GM19193 (cell line): ENCODE data around the gene MSMB.

ENCODE experiments used
- POLR2A ChIP-seq: IDR thresholded peaks from 4 replicates; pipeline ENCODE4 v1.6.1; 2011; ENCODE audit not compliant: insufficient read depth, insufficient read length; ENCODE audit errors: extremely low read depth

MSMB gene, protein sequence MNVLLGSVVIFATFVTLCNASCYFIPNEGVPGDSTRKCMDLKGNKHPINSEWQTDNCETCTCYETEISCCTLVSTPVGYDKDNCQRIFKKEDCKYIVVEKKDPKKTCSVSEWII

DNA sequence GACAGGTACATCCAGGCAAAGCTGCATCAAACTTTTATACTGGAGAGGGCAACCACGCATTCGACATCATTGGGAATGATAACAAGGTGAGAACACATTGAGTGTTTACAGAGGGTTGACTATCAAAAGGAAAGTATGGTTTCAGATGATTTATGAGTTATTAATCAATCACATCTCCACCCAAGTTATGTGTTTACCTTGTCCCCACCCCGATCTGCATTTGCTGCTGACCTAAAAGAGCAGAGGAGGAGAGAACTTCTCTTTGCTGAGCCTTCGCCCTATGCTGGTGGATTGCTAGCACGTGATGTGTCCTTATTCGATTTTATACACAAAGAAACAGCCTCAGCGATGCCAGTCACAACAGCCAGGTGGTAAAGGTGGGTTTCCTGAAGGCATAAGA lies at the start of gene MSMB:
Gene MSMB (minus strand): TSS at position 9 of the 400 bp plus-strand sequence. CDS start 32 bp downstream, outside the sequence.
- TF ChIP-seq POLR2A: no peak

DNA sequence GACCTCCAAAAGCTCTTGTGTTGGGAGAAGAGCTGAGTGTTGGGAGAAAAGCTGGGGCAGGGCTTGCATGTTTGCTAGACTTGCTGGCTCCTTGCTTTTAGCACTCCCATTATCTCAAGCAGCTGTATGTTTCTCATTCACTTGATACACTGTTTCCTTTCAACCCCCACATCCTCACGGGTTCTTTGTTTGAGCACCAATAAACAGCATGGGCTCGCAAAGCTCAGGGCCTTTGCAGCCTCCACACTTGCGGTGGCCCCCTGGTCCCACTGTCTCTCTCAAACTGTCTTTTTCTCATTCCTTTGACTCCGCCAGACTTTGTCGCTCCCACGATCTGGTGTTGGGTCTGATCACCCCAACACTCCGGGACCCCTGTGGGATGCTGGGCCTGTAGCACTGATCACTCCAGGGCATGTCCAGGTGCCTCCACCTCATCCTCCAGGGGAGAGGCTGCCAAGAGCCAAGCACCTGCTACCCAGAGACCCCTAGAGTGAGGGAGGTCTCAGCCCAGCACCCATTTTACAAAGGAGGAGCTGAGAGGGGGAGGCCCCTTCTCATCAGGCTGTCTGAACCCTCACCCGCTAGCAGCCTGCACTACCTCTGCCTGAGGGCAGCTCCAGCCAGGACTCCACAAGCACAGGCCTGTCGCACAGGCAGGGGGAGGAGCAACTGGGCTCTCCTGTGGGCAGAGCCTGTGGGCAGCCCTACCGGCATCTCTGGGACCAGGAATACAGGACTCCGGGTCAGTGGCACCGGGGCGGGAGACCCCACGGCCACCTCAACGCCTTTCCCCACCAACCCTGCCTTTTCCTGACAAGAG lies 49.1 kb upstream of the MSMB start:
- no peak for TF ChIP-seq POLR2A

DNA sequence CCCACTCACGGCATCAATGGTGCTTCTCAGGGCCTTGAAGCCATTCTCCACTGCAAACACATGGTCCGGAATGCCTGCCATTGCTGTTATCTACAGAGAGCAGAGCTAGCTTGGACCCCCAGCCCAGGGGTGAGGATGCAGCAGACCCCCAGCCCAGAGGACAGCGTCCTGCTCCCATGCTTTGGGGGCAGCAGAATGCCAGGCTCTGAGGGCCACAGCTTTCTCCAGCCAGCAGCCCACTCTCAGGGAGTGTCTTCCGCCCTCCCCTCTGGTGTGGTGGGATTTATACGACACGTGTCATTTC lies 48.1 kb upstream of the MSMB start:
- no peak for TF ChIP-seq POLR2A

DNA sequence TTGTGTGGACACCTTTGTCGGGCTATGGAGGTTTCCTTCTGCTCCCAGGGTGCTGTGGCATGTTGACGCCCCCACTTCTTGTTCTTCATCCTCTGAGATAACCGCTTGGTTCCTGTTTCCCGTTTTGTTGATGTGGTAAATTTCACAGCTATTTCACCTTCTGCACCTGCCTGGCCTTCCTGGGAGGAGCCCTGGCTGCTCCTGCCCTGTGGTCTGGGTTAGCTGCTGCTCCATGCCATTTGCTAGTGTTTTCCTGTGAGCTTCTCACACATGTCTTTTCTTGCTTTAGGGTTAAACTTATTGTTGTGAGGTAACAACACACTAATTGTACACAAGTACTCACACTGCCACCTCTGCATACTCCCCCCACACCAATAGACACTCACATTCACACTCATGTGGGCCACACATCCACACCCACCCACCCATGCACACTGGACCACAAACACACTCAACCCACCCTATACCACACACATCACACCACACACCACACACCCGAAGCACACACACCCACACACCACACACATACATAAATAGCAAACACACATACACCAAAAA lies 46.5 kb upstream of the MSMB start:
- TF ChIP-seq POLR2A: no peak

DNA sequence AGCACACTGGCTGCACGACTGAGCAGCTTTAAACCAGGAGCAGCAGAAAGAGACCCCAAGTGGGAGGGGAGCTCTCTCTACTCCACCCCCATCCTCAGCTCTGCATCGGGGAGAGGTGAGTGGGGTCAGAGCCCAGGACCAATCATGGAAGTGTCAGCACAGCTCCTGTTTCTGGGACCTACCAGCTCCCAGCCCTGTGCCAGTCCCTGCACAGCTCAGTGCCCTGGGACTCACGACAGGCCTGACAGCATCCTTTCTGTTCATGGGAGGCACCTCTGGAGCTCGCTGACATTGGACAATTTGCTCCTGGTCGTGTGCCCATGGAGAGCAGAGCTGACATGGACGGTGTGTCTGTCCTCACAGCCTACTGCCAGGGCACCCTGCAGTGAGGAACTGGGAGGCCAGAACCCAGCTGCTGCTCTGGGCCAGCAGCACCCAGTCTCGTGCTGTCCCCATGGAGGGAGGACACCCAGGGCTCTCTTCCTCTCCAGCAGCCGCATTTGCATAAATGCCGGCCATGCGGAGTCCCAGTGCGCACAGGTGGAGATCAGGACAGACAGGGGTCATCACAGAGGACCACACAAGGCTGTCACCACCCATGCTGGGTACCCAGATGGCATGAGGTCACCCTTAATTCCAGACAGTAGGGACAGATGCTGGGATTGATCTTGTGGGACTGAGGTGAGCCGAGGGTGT lies 45.9 kb upstream of the MSMB start:
- TF ChIP-seq POLR2A: no peak

DNA sequence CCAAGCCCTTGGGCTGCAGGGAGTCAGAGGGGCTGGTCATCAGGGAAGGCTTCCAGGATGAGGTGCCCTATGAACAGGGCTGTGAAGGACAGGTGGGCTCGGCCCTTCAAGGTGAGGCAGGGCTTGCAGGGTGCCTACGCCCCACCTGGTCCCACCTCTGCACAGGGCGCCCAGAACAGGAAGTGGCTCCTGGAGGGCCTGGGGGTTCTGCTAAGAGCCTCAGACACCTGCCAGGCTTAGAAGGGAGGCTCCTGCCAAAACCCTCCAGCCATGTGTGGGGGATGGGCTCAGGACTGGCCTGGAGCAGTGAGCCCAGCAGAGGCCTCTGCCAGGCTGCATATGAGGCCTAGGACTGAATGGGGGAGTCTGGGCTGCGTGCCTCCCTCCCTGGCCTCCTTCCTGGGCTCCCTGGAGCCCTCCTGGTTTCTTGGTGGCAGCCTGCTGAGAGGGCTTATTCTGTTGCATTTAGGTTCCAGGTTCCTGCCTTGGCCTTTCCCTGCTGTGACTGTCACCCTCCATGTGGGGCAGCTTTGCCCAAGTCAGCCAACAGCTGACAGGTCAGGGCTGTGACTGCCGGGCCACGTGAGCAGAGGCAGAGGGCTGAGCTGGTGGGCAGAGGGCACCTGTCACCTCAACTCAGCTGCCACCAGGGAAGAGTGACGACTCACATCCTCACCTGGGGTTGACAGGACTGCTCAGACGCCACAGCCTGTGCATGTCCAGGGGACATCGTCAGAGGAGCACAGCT lies 45.2 kb upstream of the MSMB start:
- no peak for TF ChIP-seq POLR2A

DNA sequence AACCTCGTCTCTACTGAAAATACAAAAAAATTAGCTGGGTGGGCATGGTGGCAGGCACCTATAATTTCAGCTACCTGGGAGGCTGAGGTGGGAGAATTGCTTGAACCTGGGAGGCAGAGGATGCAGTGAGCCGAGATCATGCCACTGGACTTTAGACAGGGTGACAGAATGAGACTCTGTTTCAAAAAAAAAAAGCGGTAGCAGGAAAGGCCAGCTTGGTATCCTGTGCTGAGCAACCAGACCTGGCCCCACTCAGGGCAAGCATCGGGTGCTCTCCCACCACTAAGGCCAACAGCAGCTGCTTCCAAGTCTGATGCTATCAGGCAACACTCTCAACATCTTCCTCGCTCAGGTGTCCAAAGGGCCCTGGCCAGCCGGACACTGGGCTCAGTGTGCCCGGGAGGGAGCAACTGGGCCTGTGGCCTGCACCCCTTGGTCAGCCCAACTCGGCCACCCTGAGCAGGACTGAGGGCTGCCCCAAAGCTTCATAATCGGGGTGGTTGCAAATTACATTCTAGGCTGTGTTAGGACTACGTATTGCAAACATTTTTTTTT lies 44.3 kb upstream of the MSMB start:
- TF ChIP-seq POLR2A: no peak

DNA sequence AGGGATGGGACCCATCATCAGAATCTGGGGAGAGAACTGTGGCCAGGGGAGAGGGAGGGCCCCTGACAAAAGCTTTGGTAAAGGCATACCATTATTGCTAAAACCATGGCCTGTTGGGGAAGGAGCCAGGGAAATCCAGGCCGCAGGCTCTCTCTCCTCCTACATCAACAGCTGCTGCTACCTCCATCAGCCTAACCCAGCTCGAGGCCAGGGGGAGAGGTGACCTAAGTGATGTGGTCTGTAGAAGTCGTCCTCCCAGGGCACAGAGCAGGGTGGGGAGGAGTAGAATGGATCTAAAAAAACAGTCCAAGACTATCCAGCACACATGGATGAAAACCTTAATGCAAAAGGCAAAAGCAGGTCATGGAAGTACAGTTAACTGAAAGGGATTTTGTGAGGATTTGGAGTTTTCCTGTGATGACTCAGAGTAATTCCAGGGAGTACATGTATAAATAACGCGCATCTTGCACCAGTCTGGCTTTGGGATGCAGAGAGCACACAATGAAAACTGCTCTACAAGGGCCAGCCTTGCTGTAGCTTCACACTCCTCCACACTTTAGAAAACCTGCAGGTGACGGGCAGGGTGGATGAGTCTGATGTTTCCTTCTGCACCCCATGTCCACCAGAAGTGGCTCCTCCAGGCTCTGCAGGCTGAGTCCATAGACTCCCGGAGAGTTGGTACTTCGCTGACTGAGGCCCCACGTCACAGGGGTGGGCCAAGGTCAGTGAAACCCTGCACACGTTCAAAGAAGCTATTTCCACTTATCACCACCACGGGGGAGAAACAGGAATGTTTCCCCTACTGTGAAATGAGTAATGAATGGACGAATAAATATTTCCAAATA lies 38.5 kb upstream of the MSMB start:
- TF ChIP-seq POLR2A: no peak

DNA sequence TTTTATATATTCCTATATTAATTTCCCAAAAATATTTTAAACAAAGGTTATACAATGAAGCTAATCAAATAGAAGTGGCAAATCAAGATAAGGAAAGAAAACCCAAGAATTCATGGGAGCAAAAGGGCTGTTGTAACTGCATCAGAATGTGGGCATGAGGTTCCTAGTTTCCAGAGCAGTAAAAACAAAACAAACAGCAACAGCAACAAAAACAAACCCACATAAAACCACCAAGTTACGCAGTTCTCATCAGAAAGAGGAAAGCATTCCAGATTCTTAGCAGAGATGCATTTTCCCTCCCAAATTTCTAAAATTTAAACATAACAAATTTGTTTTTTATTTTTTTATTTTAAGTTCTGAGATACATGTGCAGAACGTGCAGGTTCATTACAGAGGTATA lies 34.8 kb upstream of the MSMB start:
- no peak for TF ChIP-seq POLR2A

DNA sequence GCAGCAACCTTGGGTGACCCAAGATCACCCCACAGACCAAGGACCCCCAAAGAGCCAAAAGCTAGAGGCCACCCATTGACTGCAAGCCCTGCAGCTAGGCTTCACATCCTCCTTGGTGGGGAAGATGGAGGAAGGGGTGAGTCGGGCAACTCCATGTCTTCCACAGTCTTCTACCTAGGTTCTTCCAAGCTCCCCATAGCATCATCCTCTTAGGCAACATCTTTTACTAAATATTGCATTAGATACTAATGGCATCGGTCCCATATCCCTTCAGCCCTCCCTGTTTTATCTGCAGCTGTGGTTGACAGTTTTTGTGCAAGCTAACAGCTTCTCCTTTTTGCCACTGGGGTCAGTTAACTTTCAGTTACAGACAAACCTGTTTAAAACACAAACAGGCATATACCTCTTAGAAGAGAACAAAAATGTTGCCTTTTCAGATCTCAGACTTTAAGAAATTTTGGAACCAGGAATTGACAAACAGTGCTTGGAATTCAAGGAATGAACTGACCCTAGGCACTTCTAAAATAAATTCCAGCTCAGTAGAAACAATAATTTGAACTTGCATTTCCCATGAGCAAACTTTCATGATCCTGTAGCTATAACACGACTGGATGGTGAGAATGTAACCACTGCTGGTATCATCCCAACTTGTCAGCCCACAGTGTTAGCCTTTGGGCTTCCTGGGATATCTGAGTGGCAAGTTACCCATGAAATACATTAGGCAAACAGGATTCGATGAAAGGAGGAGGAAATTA lies 33.9 kb upstream of the MSMB start:
- no peak for TF ChIP-seq POLR2A

DNA sequence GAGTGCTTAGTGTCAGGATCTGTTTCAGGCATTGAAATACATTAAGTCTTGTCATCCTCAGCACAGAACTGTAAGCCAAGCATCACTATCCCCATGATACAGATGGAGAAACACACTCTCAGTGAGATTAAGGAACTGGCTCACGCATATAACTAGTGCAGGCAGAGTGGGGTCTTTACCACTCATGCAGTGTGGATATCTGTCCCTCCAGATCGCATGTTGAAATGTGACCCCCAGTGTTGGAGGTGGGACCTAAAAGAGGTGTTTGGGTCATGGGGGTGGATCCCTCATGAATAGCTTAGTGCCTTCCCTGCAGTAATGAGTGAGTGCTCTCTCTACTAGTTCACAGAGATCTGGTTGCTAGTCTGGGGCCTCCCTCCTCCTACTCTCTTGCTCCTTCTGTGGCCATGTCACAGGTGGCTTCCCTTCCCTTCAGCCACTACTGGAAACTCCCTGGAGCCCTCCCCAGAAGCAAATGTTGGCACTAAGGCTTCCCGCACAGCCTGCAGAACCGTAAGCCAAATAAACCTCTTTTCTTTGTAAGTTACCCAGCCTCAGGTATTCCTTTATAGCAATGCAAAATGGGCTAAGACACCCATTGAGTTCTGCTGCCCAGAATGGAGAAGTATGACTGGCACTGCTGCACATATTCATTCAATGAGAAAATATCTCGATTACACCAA lies 31.8 kb upstream of the MSMB start:
- no peak for TF ChIP-seq POLR2A

DNA sequence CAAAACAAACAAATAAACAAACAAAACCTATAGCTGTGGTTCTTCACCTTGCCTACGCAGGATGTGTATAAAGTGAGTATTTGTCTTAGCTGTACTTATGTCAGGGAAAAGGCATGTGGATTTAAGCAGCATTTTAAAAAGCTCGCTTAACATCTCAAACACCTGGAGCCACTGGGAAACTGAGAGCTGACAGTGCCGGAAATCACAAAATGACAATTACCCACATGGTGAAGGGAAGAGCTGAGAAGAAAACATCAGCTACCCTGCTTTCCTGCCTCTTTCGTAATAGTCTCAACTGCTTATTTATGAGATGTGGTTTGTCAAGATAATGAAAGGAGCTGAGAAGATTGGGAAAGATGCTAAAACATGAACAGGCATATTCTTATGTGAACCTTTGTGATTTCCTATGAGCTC lies 31.1 kb upstream of the MSMB start:
- no peak for TF ChIP-seq POLR2A

DNA sequence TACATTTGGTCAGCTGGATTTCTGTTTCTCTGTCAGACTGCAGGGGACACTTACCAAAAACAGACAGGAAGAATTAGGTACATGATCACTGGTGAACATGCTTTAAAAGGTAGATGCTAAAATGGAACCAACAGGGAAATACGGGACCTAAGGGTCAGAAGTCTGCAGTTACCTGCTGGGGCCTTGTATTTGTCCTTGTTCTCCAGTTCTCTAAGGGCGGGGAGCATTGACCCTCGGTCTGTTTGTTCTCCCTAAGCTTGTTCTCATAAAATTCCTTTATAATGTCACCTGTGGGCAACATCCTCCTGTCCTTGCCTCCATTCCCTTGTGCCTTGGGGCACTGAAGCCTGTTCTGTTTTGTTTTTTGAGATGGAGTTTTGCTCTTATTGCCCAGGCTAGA lies 29.8 kb upstream of the MSMB start:
- TF ChIP-seq POLR2A: no peak
